Suprapubic skin (tissue), 4 donors: ENCODE results near the gene ERC2. TPM values are rescaled to one million over a fixed set of nuclear protein-coding genes. Genes with fewer than 3 reads are reported as not detected.

Experiments used
- DNase-seq, 2 donors: peaks; one replicate each; pipeline ENCODE4 v3.0.0-alpha.2; 2019; ENCODE audit warnings: low spot score in 2 of 2
- H3K27ac ChIP-seq: fragments of 200-600 bp; sonication (generic); one replicate; pipeline ENCODE4 v1.5.1; 2019
- H3K27me3 ChIP-seq: fragments of 200-600 bp; sonication (generic); one replicate; pipeline ENCODE4 v1.5.1; 2019
- H3K36me3 ChIP-seq: fragments of 200-600 bp; sonication (generic); one replicate; pipeline ENCODE4 v1.5.1; 2019
- H3K4me1 ChIP-seq: fragments of 200-600 bp; sonication (generic); one replicate; pipeline ENCODE4 v1.5.1; 2019
- H3K4me3 ChIP-seq: fragments of 200-600 bp; sonication (generic); one replicate; pipeline ENCODE4 v1.5.1; 2019; ENCODE audit warnings: mild to moderate bottlenecking
- H3K9me3 ChIP-seq: fragments of 200-600 bp; sonication (generic); one replicate; pipeline ENCODE4 v1.5.1; 2019
- EP300 ChIP-seq: sonication (generic); formaldehyde crosslinking; IDR thresholded peaks from one replicate; pipeline ENCODE4 v1.6.1; 2017; ENCODE audit warnings: antibody characterized with exemption
- POLR2A ChIP-seq, 2 donors: fragments of 450-650 bp; IDR thresholded peaks; one replicate each; pipeline ENCODE4 v1.6.1; 2017; ENCODE audit warnings: antibody characterized with exemption in 2 of 2, mild to moderate bottlenecking in 2 of 2, moderate library complexity in 2 of 2
- POLR2AphosphoS5 ChIP-seq, 3 donors: sonication (generic); formaldehyde crosslinking; IDR thresholded peaks; one replicate each; pipeline ENCODE4 v1.6.1; 2017; ENCODE audit warnings: antibody characterized with exemption in 3 of 3
- whole genome bisulfite sequencing: methylation state at CpG from one replicate; pipeline ENCODE4 v1.1.5; 2018; 5-methylcytosine and 5-hydroxymethylcytosine counted together
- total RNA-seq, 4 donors: library from RNA; depleted of rRNA; stranded (reverse); fragments of >200 nt; gene quantifications; one replicate each; pipeline ENCODE4 v1.1.0, GENCODE V29; 2016
- TF ChIP-seq, protein P1 (sequence below), 2 donors: fragments of 200-600 bp in 1 of 2; fragments of 450-650 bp in 1 of 2; sonication (generic) in 1 of 2; IDR thresholded peaks; one replicate each; pipeline ENCODE4 v1.5.1; 2016 to 2019; ENCODE audit warnings: antibody characterized with exemption in 2 of 2, mild to moderate bottlenecking in 1 of 2, moderate library complexity in 1 of 2

Gene ERC2
- total RNA-seq, 4 donors from 2014 or later, result 0.21 TPM; not detected in 3

DNA sequence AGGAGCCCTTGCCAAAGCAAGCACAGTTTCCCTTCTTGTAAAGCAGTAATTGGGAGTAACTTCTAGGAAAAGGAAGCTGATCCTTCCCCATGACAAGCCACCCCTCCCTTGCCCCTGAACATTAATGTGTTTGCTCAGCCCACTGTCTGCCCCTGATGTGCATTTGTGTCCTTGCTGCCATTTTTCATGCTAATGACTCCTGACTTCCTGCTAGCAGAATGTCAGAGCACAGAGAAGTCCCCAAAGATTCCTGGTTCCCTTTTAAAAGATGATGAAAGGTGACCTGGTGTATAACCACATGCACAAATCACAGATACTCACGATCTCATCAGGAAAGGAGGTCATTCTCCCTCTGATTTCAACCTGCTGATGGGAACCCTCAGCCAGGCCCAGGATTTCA, 936.9 kb downstream of the ERC2 start:
- Histone ChIP-seq H3K9me3 (no peaks in the 10 kb centered on the region), H3K4me1 (no peaks in the 10 kb centered on the region), H3K27me3 (no peaks in the 10 kb centered on the region), H3K36me3 (no peaks in the 10 kb centered on the region), H3K4me3 (no peak overlapping the region), H3K27ac (no peak overlapping the region)
- no peak for DNase-seq
- TF ChIP-seq, protein P1, sequence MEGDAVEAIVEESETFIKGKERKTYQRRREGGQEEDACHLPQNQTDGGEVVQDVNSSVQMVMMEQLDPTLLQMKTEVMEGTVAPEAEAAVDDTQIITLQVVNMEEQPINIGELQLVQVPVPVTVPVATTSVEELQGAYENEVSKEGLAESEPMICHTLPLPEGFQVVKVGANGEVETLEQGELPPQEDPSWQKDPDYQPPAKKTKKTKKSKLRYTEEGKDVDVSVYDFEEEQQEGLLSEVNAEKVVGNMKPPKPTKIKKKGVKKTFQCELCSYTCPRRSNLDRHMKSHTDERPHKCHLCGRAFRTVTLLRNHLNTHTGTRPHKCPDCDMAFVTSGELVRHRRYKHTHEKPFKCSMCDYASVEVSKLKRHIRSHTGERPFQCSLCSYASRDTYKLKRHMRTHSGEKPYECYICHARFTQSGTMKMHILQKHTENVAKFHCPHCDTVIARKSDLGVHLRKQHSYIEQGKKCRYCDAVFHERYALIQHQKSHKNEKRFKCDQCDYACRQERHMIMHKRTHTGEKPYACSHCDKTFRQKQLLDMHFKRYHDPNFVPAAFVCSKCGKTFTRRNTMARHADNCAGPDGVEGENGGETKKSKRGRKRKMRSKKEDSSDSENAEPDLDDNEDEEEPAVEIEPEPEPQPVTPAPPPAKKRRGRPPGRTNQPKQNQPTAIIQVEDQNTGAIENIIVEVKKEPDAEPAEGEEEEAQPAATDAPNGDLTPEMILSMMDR (IDR thresholded peaks at IDR 0.05), result no peak
- TF ChIP-seq POLR2AphosphoS5 (IDR thresholded peaks at IDR 0.05) (no peak), EP300 (no peak)
- 67% methylated on average over 1 of the region's 1 CpG for WGBS

DNA sequence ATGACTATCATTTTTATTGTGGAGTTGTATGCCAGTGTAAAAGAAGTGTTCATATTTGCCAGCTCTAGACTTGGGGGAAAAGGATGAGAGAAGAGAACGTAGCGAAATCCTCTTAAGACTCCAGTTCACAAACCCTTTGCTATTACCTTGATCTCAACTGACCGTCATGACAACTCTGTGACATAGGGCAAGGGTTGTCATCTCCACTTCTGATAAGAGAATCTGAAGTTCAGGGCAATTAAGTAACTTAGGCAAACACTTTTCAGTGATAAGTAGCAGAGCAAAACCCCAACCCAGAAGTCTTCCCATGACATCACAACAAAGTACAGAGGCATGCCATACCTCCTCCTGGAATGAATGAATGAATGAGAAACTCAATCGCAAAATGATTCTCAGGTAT, 940.9 kb downstream of the ERC2 start:
- Histone ChIP-seq H3K4me1 (peaks cover under 1% of the 10 kb centered on the region), H3K4me3 (no peak overlapping the region), H3K36me3 (no peaks in the 10 kb centered on the region), H3K27me3 (no peaks in the 10 kb centered on the region), H3K27ac (no peak overlapping the region), H3K9me3 (no peaks in the 10 kb centered on the region)
- DNase-seq, result no peak
- TF ChIP-seq, protein P1 (IDR thresholded peaks at IDR 0.05), result no peak
- TF ChIP-seq EP300 (no peak), POLR2A (IDR thresholded peaks at IDR 0.05) (no peak)
- 96% methylated on average over 4 of the region's 4 CpGs for WGBS

DNA sequence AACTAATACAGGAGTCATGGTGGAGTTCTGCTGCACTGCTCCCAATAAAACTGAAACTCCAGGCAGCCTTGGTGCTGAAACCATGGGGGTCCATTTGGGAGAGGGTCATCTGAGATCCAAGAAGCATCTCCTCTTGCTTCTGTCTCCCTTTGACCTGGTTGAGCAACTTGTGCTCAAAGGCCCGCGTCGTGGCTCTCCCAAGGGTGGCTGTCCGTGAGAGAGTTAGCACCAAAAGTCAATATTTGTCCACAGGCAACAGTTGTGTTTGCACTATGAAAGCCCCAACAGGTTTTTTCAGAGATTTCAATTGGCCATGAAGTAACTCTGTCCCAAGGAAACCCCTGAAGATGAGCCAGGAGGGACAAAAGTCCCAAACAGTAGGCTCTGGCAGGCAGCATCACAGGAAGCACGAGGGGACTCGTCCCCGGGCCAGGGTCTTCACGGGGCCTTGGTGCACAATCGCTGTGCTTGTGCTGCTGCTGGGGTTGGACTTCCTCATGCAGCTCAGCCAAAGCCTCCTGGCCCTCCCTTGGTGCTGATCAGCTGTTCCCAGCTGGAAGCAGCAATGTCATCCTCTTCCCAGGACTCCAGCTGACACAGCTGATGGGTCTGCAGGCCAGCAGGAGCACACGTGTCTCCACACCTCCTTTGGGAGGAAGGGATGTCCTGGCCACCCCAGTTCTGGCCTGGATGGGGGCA, 941.8 kb downstream of the ERC2 start:
- TF ChIP-seq EP300, result no peak
- TF ChIP-seq, protein P1 (IDR thresholded peaks at IDR 0.05), result no peak
- TF ChIP-seq POLR2AphosphoS5 (IDR thresholded peaks at IDR 0.05), result no peak
- Histone ChIP-seq H3K36me3 (no peaks in the 10 kb centered on the region), H3K27ac (no peak overlapping the region), H3K9me3 (no peaks in the 10 kb centered on the region), H3K27me3 (no peaks in the 10 kb centered on the region), H3K4me1 (peaks cover 5% of the 10 kb centered on the region), H3K4me3 (no peak overlapping the region)
- WGBS, result 95% methylated on average over 7 of the region's 10 CpGs
- DNase-seq, result no peak

DNA sequence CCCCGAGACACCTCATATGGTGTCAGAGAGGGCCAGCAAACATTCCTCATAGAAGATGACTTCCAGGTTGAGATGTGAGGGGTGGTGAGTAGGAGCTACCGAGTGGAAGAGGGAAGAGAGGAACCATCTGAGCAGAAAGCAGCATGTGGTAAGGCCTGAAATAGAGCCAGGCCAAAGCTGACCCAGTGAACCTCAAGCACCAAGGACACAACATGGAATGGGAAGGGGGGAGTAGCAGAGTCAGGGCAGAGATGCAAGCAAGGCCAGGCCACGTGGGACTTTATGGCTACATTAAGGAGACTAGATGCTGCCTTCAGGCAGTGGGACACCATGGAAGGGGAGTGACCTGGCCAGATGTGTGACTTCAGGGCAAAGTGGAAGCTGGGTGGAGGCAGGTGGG, 942.8 kb downstream of the ERC2 start:
- TF ChIP-seq EP300 (no peak), POLR2A (IDR thresholded peaks at IDR 0.05) (no peak), POLR2AphosphoS5 (IDR thresholded peaks at IDR 0.05) (no peak)
- TF ChIP-seq, protein P1 (IDR thresholded peaks at IDR 0.05), result no peak
- no peaks in the 10 kb centered on the region for H3K27me3 ChIP-seq
- H3K36me3 ChIP-seq, result no peaks in the 10 kb centered on the region
- no peaks in the 10 kb centered on the region for H3K9me3 ChIP-seq
- no peak for DNase-seq
- peaks cover 11% of the 10 kb centered on the region for H3K4me1 ChIP-seq
- no peak overlapping the region for H3K27ac ChIP-seq
- no peak overlapping the region for H3K4me3 ChIP-seq
- 87% methylated on average over 3 of the region's 3 CpGs for WGBS

DNA sequence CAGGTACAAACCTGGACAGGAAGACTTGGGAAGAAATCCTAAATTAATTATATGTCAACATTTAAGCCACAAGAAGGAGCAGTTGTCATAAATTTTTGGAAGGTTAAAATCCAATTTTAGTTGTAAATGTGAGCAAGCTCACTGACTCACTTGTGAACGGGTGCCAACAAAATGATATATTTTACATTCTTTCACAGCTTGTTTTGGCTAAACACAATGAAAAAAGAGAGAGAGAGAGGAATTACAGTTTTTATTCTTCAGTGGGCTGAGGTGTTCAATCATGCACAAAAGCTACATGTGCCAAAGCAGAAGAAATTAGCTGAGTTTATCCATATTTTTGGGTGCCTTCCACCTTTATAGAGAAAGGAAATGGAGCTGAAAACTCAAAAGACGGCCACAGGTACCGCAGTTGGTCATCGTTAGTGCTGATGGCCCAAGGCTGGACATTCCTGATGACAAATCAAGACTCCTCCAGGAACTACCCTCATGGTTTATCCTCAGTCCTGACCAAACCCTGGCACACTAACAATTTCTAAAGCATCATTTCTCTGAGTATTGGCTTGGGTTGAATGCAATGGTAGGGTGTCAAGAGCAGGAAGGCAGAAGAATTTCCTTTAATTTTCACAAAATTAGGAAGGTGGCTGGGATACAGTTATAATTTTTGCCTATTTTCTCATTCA, 943.6 kb downstream of the ERC2 start:
- DNase-seq, result no peak
- H3K27ac ChIP-seq, result no peak overlapping the region
- no peak overlapping the region for H3K4me3 ChIP-seq
- 52% methylated on average over 4 of the region's 4 CpGs for WGBS
- H3K36me3 ChIP-seq, result no peaks in the 10 kb centered on the region
- TF ChIP-seq, protein P1 (IDR thresholded peaks at IDR 0.05), result no peak
- TF ChIP-seq POLR2A (IDR thresholded peaks at IDR 0.05) (no peak), POLR2AphosphoS5 (IDR thresholded peaks at IDR 0.05) (no peak)
- peaks cover 3% of the 10 kb centered on the region for H3K27me3 ChIP-seq
- H3K9me3 ChIP-seq, result no peaks in the 10 kb centered on the region
- peaks cover 11% of the 10 kb centered on the region for H3K4me1 ChIP-seq
